Measurements from ENCODE around the gene CST7.

- no peak for TF ChIP-seq CTCF (IDR thresholded peaks at IDR 0.05)
- no peak for TF ChIP-seq POLR2AphosphoS5 (IDR thresholded peaks at IDR 0.05)
- TF ChIP-seq POLR2A (IDR thresholded peaks at IDR 0.05), result no peak
- TF ChIP-seq EP300 (IDR thresholded peaks at IDR 0.05), result no peak
Measured at GRCh38 chr20:24993337-24994185, 44.5 kb downstream of the CST7 start.

All from suprapubic skin (tissue), 4 donors.